Osteoblast (primary cell): ENCODE data around the gene GAS7. TPM values are rescaled to one million over a fixed set of nuclear protein-coding genes. Genes with fewer than 3 reads are reported as not detected.

ENCODE experiments used
- DNase-seq: peaks from one replicate; pipeline ENCODE4 v3.0.0; 2011; ENCODE audit warnings: low spot score, mixed read lengths; ENCODE audit not compliant: insufficient read length; ENCODE audit errors: missing footprints
- H2AFZ ChIP-seq: 2 replicates; pipeline ENCODE4 v1.6.0; 2011; ENCODE audit warnings: mild to moderate bottlenecking, low read length
- H3K27ac ChIP-seq: 2 replicates; pipeline ENCODE4 v1.5.1; 2011; ENCODE audit warnings: mild to moderate bottlenecking, low read depth, low read length, moderate library complexity
- H3K27me3 ChIP-seq: 2 replicates; pipeline ENCODE4 v1.6.0; 2012; ENCODE audit warnings: mild to moderate bottlenecking, control low read depth, inconsistent platforms, low read length, moderate library complexity; ENCODE audit not compliant: insufficient read depth
- H3K36me3 ChIP-seq: 2 replicates; pipeline ENCODE4 v1.5.1; 2011; ENCODE audit warnings: mild to moderate bottlenecking, low read length, control low read depth, moderate library complexity; ENCODE audit not compliant: insufficient read depth
- H3K4me1 ChIP-seq: 2 replicates; pipeline ENCODE4 v1.5.1; 2011; ENCODE audit warnings: mild to moderate bottlenecking, low read length, control low read depth, moderate library complexity; ENCODE audit not compliant: insufficient read depth
- H3K4me2 ChIP-seq: 2 replicates; pipeline ENCODE4 v1.6.0; 2011; ENCODE audit warnings: mild to moderate bottlenecking, low read length; ENCODE audit not compliant: insufficient read depth
- H3K4me3 ChIP-seq: fragments of 200-600 bp; sonication (generic); 3 replicates; pipeline ENCODE4 v1.5.1; 2012; ENCODE audit warnings: mild to moderate bottlenecking, low read length, inconsistent platforms; ENCODE audit not compliant: insufficient read depth
- H3K79me2 ChIP-seq: 2 replicates; pipeline ENCODE4 v1.6.0; 2012; ENCODE audit warnings: mild to moderate bottlenecking, low read length, control low read depth, inconsistent platforms; ENCODE audit not compliant: insufficient read depth
- H3K9me3 ChIP-seq: 2 replicates; pipeline ENCODE4 v1.5.1; 2011; ENCODE audit warnings: low read depth, low read length, control low read depth
- H4K20me1 ChIP-seq: 2 replicates; pipeline ENCODE4 v1.6.0; 2012; ENCODE audit warnings: mild to moderate bottlenecking, low read length, control low read depth; ENCODE audit not compliant: insufficient read depth
- CTCF ChIP-seq: IDR thresholded peaks from 2 replicates; pipeline ENCODE4 v1.5.1; 2011; ENCODE audit warnings: mild to moderate bottlenecking, low read depth, low read length, moderate library complexity; ENCODE audit errors: extremely low read depth
- total RNA-seq: library from RNA; depleted of rRNA; stranded (reverse); fragments of >200 nt; gene quantifications from 2 replicates; pipeline ENCODE4 v1.2.3, GENCODE V29; 2012

GAS7 gene
- total RNA-seq, 1 donor: 3.6 TPM

DNA sequence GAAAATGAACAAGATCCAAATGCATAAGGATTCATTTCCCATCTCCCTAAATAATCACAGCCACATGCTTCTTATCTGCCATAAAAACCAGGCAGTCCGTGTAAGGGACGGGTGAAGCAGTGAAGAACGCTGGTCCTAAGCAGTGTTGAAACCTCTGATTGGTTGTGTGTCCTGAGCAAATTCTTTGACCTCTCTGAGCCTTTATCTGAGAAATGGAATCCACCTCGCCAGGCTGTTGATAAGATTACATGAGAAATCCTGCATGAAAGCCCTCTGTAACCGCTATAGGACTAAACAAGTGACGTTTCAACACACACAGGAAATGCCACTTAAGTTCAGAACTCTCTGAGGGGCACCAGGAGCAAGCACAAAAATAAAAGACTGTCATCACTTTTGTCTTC, 26.8 kb downstream of the GAS7 start:
- H3K9me3 ChIP-seq: no peaks in the 10 kb centered on the region
- DNase-seq: no peak
- H3K27me3 ChIP-seq: no peaks in the 10 kb centered on the region
- H3K79me2 ChIP-seq: no peaks in the 10 kb centered on the region
- H3K27ac ChIP-seq: no peak overlapping the region
- H3K4me2 ChIP-seq: no peak overlapping the region
- H2AFZ ChIP-seq: no peak overlapping the region
- no peaks in the 10 kb centered on the region for H3K4me1 ChIP-seq
- H3K36me3 ChIP-seq: no peaks in the 10 kb centered on the region
- no peaks in the 10 kb centered on the region for H4K20me1 ChIP-seq
- no peak for TF ChIP-seq CTCF
- H3K4me3 ChIP-seq: no peak overlapping the region

DNA sequence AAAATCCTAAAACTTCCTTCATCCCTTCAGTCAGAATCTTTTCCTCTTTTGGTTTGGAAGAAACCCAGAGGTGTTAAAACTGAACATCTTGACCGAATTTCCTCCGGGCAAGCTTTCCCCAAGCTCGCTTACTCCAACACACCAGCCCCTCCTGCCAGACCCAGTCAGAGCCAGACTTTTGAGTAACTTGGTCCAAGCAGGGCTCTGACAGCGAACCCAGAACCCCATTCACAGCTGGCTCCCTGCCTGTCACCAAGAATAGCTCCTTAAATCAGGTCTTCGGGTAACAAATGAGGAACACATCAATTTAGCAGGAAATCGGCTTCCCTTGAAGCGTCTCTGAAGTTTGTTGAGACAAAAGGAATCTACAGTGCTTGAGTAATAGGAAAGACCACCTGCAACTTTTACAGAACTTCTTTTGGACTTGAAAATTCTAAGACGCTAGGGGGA, 27.3 kb downstream of the GAS7 start:
- Histone ChIP-seq H3K4me3 (no peak overlapping the region), H3K79me2 (no peaks in the 10 kb centered on the region), H2AFZ (no peak overlapping the region), H3K27me3 (no peaks in the 10 kb centered on the region), H3K4me2 (no peak overlapping the region), H4K20me1 (no peaks in the 10 kb centered on the region), H3K4me1 (no peaks in the 10 kb centered on the region), H3K36me3 (no peaks in the 10 kb centered on the region), H3K27ac (no peak overlapping the region), H3K9me3 (no peaks in the 10 kb centered on the region)
- no peak for DNase-seq
- TF ChIP-seq CTCF: no peak

DNA sequence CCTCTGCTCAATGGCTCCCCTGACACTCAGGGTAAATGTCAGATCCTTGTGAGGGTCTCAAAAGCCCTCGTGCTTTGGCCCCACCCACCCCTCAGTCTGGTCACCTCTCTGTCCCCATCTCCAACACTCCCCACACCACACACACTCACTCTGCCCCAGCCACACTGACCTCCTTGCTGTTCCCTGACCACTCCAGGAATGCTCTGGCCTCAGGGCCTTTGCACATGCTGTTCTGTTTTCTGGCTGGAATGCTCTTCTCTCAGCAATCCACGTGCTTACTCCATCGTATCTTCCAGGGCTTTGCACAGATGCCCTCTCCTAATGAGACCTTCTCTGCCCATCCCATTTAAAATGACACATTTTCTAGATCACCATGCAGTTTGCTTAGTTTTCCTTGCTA, 28.2 kb downstream of the GAS7 start:
- no peak for TF ChIP-seq CTCF
- H3K4me1 ChIP-seq: no peaks in the 10 kb centered on the region
- H3K4me2 ChIP-seq: no peak overlapping the region
- H3K79me2 ChIP-seq: no peaks in the 10 kb centered on the region
- no peak for DNase-seq
- H3K27me3 ChIP-seq: no peaks in the 10 kb centered on the region
- H3K4me3 ChIP-seq: no peak overlapping the region
- no peak overlapping the region for H2AFZ ChIP-seq
- H3K27ac ChIP-seq: no peak overlapping the region
- no peaks in the 10 kb centered on the region for H4K20me1 ChIP-seq
- H3K36me3 ChIP-seq: no peaks in the 10 kb centered on the region
- H3K9me3 ChIP-seq: no peaks in the 10 kb centered on the region

DNA sequence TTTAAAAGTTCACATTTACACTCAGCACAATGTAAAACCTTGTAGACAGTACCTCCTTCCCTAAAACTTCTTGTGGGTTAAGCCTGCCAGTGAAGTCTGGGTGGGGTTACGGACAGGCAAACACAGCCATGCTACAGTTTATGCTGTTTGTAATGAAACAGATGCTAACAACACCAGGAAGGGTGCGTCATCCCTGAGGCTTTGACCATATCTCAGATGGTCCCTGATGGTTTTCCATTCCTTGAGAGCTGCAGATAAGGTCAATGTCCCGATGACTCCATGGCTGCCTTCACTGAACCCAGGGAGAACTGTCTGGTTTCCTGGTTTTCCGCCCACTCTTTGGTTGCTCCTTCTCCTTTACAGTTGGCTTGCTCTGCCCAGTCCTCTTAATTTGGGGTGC, 29.1 kb downstream of the GAS7 start:
- no peak overlapping the region for H3K27ac ChIP-seq
- H2AFZ ChIP-seq: no peak overlapping the region
- H3K4me1 ChIP-seq: no peaks in the 10 kb centered on the region
- no peak for TF ChIP-seq CTCF
- H3K4me3 ChIP-seq: no peak overlapping the region
- no peak overlapping the region for H3K4me2 ChIP-seq
- no peaks in the 10 kb centered on the region for H3K27me3 ChIP-seq
- H3K79me2 ChIP-seq: no peaks in the 10 kb centered on the region
- no peaks in the 10 kb centered on the region for H3K9me3 ChIP-seq
- H3K36me3 ChIP-seq: no peaks in the 10 kb centered on the region
- H4K20me1 ChIP-seq: no peaks in the 10 kb centered on the region
- DNase-seq: no peak
